KOPT-K1 (cell line): ENCODE results near the gene WWC1.

Source experiments
- H3K27ac ChIP-seq: fragments of 200-600 bp; sonication (generic); 2 replicates; pipeline ENCODE4 v1.5.1; 2016; ENCODE audit warnings: antibody characterized with exemption, mild to moderate bottlenecking, low read depth, low read length; ENCODE audit not compliant: poor library complexity, severe bottlenecking
- H3K36me3 ChIP-seq: fragments of 200-600 bp; sonication (generic); 2 replicates; pipeline ENCODE4 v1.5.1; 2017; ENCODE audit warnings: antibody characterized with exemption, mild to moderate bottlenecking, low read length, moderate library complexity; ENCODE audit not compliant: insufficient read depth
- H3K9me3 ChIP-seq: fragments of 200-600 bp; sonication (generic); 2 replicates; pipeline ENCODE4 v1.5.1; 2017; ENCODE audit warnings: antibody characterized with exemption, low read length, mild to moderate bottlenecking; ENCODE audit not compliant: insufficient read depth, poor library complexity, severe bottlenecking

WWC1 gene

GRCh38 chr5:168291342-168291963 is at the start of gene WWC1:
WWC1 (plus strand) TSS chr5:168291645; CDS start chr5:168292153, 508 bp downstream.
- H3K9me3 ChIP-seq, result no peaks in the 10 kb centered on the region
- no peak within 1 kb of the TSS for H3K27ac ChIP-seq
- H3K36me3 ChIP-seq, result no peaks in the 10 kb centered on the region

GRCh38 chr5:168244838-168245559 is 46.4 kb upstream of the WWC1 start:
- H3K36me3 ChIP-seq, result no peaks in the 10 kb centered on the region
- no peaks in the 10 kb centered on the region for H3K9me3 ChIP-seq
- H3K27ac ChIP-seq, result no peak overlapping the region

GRCh38 chr5:168249923-168250322 is 41.5 kb upstream of the WWC1 start:
- no peaks in the 10 kb centered on the region for H3K36me3 ChIP-seq
- no peak overlapping the region for H3K27ac ChIP-seq
- H3K9me3 ChIP-seq, result no peaks in the 10 kb centered on the region

- no peaks in the 10 kb centered on the region for H3K36me3 ChIP-seq
Observed at GRCh38 chr5:168251259-168251658, 40.2 kb upstream of the WWC1 start.

GRCh38 chr5:168254013-168254693 is 37.3 kb upstream of the WWC1 start:
- Histone ChIP-seq H3K36me3 (no peaks in the 10 kb centered on the region), H3K9me3 (no peaks in the 10 kb centered on the region)

More at GRCh38 chr5:168251259-168251658, 40.2 kb upstream of the WWC1 start:
- H3K27ac ChIP-seq, result no peak overlapping the region
- H3K9me3 ChIP-seq, result no peaks in the 10 kb centered on the region

GRCh38 chr5:168260353-168261226 is 30.9 kb upstream of the WWC1 start:
- no peaks in the 10 kb centered on the region for H3K36me3 ChIP-seq
- no peak overlapping the region for H3K27ac ChIP-seq
- no peaks in the 10 kb centered on the region for H3K9me3 ChIP-seq

More at GRCh38 chr5:168254013-168254693, 37.3 kb upstream of the WWC1 start:
- H3K27ac ChIP-seq, result no peak overlapping the region

GRCh38 chr5:168261227-168261571 is 30.2 kb upstream of the WWC1 start:
- Histone ChIP-seq H3K36me3 (no peaks in the 10 kb centered on the region), H3K27ac (no peak overlapping the region), H3K9me3 (no peaks in the 10 kb centered on the region)

- H3K9me3 ChIP-seq, result no peaks in the 10 kb centered on the region
- H3K36me3 ChIP-seq, result no peaks in the 10 kb centered on the region
- H3K27ac ChIP-seq, result no peak overlapping the region
Observed at GRCh38 chr5:168262042-168262743, 29.3 kb upstream of the WWC1 start.

GRCh38 chr5:168263121-168263520 is 28.3 kb upstream of the WWC1 start:
- H3K9me3 ChIP-seq, result no peaks in the 10 kb centered on the region
- no peak overlapping the region for H3K27ac ChIP-seq
- H3K36me3 ChIP-seq, result no peaks in the 10 kb centered on the region

GRCh38 chr5:168266016-168266415 is 25.4 kb upstream of the WWC1 start:
- no peaks in the 10 kb centered on the region for H3K9me3 ChIP-seq
- no peaks in the 10 kb centered on the region for H3K36me3 ChIP-seq
- H3K27ac ChIP-seq, result no peak overlapping the region

GRCh38 chr5:168268949-168269936 is 22.2 kb upstream of the WWC1 start:
- no peak overlapping the region for H3K27ac ChIP-seq
- H3K9me3 ChIP-seq, result no peaks in the 10 kb centered on the region
- no peaks in the 10 kb centered on the region for H3K36me3 ChIP-seq

- no peaks in the 10 kb centered on the region for H3K36me3 ChIP-seq
- no peaks in the 10 kb centered on the region for H3K9me3 ChIP-seq
- H3K27ac ChIP-seq, result no peak overlapping the region
Observed at GRCh38 chr5:168269937-168270330, 21.5 kb upstream of the WWC1 start.

- no peaks in the 10 kb centered on the region for H3K36me3 ChIP-seq
- no peak overlapping the region for H3K27ac ChIP-seq
- H3K9me3 ChIP-seq, result no peaks in the 10 kb centered on the region
Observed at GRCh38 chr5:168270476-168270875, 21.0 kb upstream of the WWC1 start.
